HCT116 (cell line): ENCODE data around the gene HEATR3. TPM values are rescaled to one million over a fixed set of nuclear protein-coding genes. Genes with fewer than 3 reads are reported as not detected.

ENCODE experiments used
- ATAC-seq: fragments of 200-7000 bp; cut with Tn5 transposase; 2 replicates; pipeline ENCODE4 v1.9.1; 2020; ENCODE audit warnings: mild to moderate bottlenecking, moderate library complexity
- BruUV-seq: library from RNA; stranded (reverse); fragments of 400-500 nt; replicated peaks from 2 replicates; lab custom pipeline; 2021; lab: Mats Ljungman, UMichigan
- CTCF ChIA-PET: fragments of 300-600 bp; sonication (Branson Sonifier 250); formaldehyde crosslinking; loops from one replicate; lab custom pipeline; 2021; ENCODE audit warnings: antibody characterized with exemption; lab: Charles Lee
- POLR2A ChIA-PET: fragments of 300-600, 350-600 bp; sonication (Branson Sonifier 250); formaldehyde crosslinking; loops from one replicate; lab custom pipeline; 2021; ENCODE audit warnings: antibody characterized with exemption; lab: Charles Lee
- RAD21 ChIA-PET, 2 experiments: fragments of 300-600 bp; sonication (Branson Sonifier 250); formaldehyde crosslinking; loops; one replicate each; lab custom pipeline; 2023; ENCODE audit warnings: low total read pairs in 2 of 2; ENCODE audit not compliant: uncharacterized antibody in 2 of 2, unreplicated experiment in 2 of 2, low non-redundant PET in 1 of 2; lab: Charles Lee
- DNase-seq: peaks from one replicate; pipeline ENCODE4 v3.0.0-alpha.2; 2010; ENCODE audit warnings: low read depth, low spot score
- H2AFZ ChIP-seq: fragments of 200-600 bp; shearing (Covaris generic), sonication (generic); 2 replicates; pipeline ENCODE4 v1.6.1; 2017; ENCODE audit warnings: low read depth, mixed run types, mixed read lengths, antibody characterized with exemption, low read length; ENCODE audit not compliant: poor library complexity, severe bottlenecking
- H3K27ac ChIP-seq: 2 replicates; pipeline ENCODE4 v1.5.1; 2012; ENCODE audit warnings: low read depth, low read length
- H3K27me3 ChIP-seq: fragments of 200-600 bp; sonication (generic); 2 replicates; pipeline ENCODE4 v1.6.1; 2016; ENCODE audit warnings: mixed run types, low read length, mixed read lengths; ENCODE audit not compliant: insufficient read depth
- H3K36me3 ChIP-seq, 2 experiments: fragments of 200-500 bp in 1 of 2; fragments of 200-600 bp in 1 of 2; sonication (Bioruptor generic) in 1 of 2; sonication (generic) in 1 of 2; 2 replicates each; pipeline versions ENCODE4 v1.5.1 to v1.6.1; 2014 to 2016; ENCODE audit warnings: low read length in 2 of 2, inconsistent platforms in 1 of 2, mixed read lengths in 1 of 2, mixed run types in 1 of 2; ENCODE audit not compliant: insufficient read depth in 2 of 2, control insufficient read depth in 1 of 2
- H3K4me1 ChIP-seq, 2 experiments: fragments of 200-600 bp in 1 of 2; sonication (generic) in 1 of 2; 2 replicates each; pipeline versions ENCODE4 v1.5.1 to v1.6.1; 2012 to 2017; ENCODE audit warnings: low read length in 2 of 2, inconsistent platforms in 1 of 2, mild to moderate bottlenecking in 1 of 2, mixed read lengths in 1 of 2, mixed run types in 1 of 2, moderate library complexity in 1 of 2; ENCODE audit not compliant: insufficient read depth in 2 of 2, control insufficient read depth in 1 of 2
- H3K4me2 ChIP-seq: fragments of 200-600 bp; sonication (generic); 2 replicates; pipeline ENCODE4 v1.6.1; 2017; ENCODE audit warnings: mixed run types, low read length, mixed read lengths
- H3K4me3 ChIP-seq, 2 experiments: fragments of 200-600 bp in 1 of 2; sonication (generic) in 1 of 2; replicated peaks in 1 of 2; 2 replicates each; pipeline ENCODE4 v1.5.1; 2011 to 2016; ENCODE audit warnings: low read length in 2 of 2, control low read depth in 1 of 2, low read depth in 1 of 2, mild to moderate bottlenecking in 1 of 2, mixed read lengths in 1 of 2, mixed run types in 1 of 2
- H3K79me2 ChIP-seq: fragments of 200-600 bp; sonication (generic); 2 replicates; pipeline ENCODE4 v1.6.1; 2017; ENCODE audit warnings: mild to moderate bottlenecking, mixed run types, low read length, moderate library complexity, mixed read lengths; ENCODE audit not compliant: insufficient read depth
- H3K9ac ChIP-seq: fragments of 200-600 bp; sonication (generic); 2 replicates; pipeline ENCODE4 v1.6.1; 2016; ENCODE audit warnings: low read length, mixed read lengths
- H3K9me2 ChIP-seq: fragments of 200-600 bp; sonication (generic), shearing (Covaris generic); 2 replicates; pipeline ENCODE4 v1.6.1; 2017; ENCODE audit warnings: mixed run types, mild to moderate bottlenecking, moderate library complexity; ENCODE audit not compliant: insufficient read depth
- H3K9me3 ChIP-seq, 2 experiments: fragments of 200-500 bp in 1 of 2; fragments of 200-600 bp in 1 of 2; sonication (Bioruptor generic) in 1 of 2; sonication (generic) in 1 of 2; 2 replicates each; pipeline ENCODE4 v1.6.1; 2014 to 2017; ENCODE audit warnings: low read length in 2 of 2, mixed read lengths in 2 of 2, inconsistent platforms in 1 of 2, low read depth in 1 of 2, mild to moderate bottlenecking in 1 of 2, mixed run types in 1 of 2, moderate library complexity in 1 of 2; ENCODE audit not compliant: control insufficient read depth in 1 of 2, insufficient read depth in 1 of 2
- H4K20me1 ChIP-seq: fragments of 200-600 bp; sonication (generic), shearing (Covaris generic); 2 replicates; pipeline ENCODE4 v1.6.1; 2017; ENCODE audit warnings: mixed run types, mild to moderate bottlenecking, moderate library complexity; ENCODE audit not compliant: insufficient read depth
- CBX3 ChIP-seq: IDR thresholded peaks from 2 replicates; pipeline ENCODE4 v1.6.1; 2012; ENCODE audit warnings: low read depth
- CTCF ChIP-seq, 3 experiments: fragments of 200-600 bp in 1 of 3; sonication (generic) in 1 of 3; IDR thresholded peaks in 2 of 3; conservative IDR thresholded peaks in 1 of 3; 2 replicates each; pipeline ENCODE4 v1.5.1; 2012 to 2017; ENCODE audit warnings: low read depth in 2 of 3, low read length in 2 of 3, antibody characterized with exemption in 1 of 3, borderline replicate concordance in 1 of 3, control low read depth in 1 of 3, mild to moderate bottlenecking in 1 of 3, mixed read lengths in 1 of 3, mixed run types in 1 of 3, moderate library complexity in 1 of 3; ENCODE audit not compliant: insufficient read depth in 1 of 3
- EGR1 ChIP-seq: IDR thresholded peaks from 2 replicates; pipeline ENCODE4 v1.6.1; 2012; ENCODE audit warnings: low read depth
- EZH2 ChIP-seq: fragments of 200-600 bp; sonication (generic); IDR thresholded peaks from 2 replicates; pipeline ENCODE4 v1.6.1; 2017; ENCODE audit warnings: antibody characterized with exemption, mixed run types
- POLR2A ChIP-seq: IDR thresholded peaks from 2 replicates; pipeline ENCODE4 v1.7.0; 2011; ENCODE audit warnings: borderline replicate concordance; ENCODE audit not compliant: insufficient read depth, insufficient read length; ENCODE audit errors: extremely low read depth
- REST ChIP-seq: IDR thresholded peaks from 2 replicates; pipeline ENCODE4 v1.6.1; 2012; ENCODE audit warnings: low read depth
- SP1 ChIP-seq: IDR thresholded peaks from 2 replicates; pipeline ENCODE4 v1.6.1; 2012; ENCODE audit warnings: low read depth
- TCF7L2 ChIP-seq: IDR thresholded peaks from 2 replicates; pipeline ENCODE4 v1.7.0; 2011; ENCODE audit warnings: borderline replicate concordance, inconsistent platforms; ENCODE audit not compliant: insufficient read depth, insufficient read length; ENCODE audit errors: extremely low read depth
- ZNF274 ChIP-seq: fragments of 200-500 bp; sonication (Bioruptor generic); IDR thresholded peaks from 2 replicates; pipeline ENCODE4 v1.6.1; 2014; ENCODE audit warnings: mild to moderate bottlenecking, low read depth, low read length, inconsistent platforms
- intact Hi-C: fragments of 100-400 bp; cut with micrococcal nuclease; formaldehyde crosslinking; loops from 2 replicates; pipeline ENCODE4 v1.10.0; 2022
- total RNA-seq: library from RNA; stranded (reverse); gene quantifications from one replicate; pipeline ENCODE4 v1.2.1, GENCODE V29; 2021; ENCODE audit not compliant: unreplicated experiment

The HEATR3 gene
- total RNA-seq, 1 experiment from 2014 or later, result 16.3 TPM

- no peak for TF ChIP-seq CTCF (IDR thresholded peaks at IDR 0.05 in 2 of 3, conservative IDR thresholded peaks at IDR 0.05 in 1 of 3; ENCODE audit: borderline replicate concordance in 1 of 3, insufficient read depth in 1 of 3, low read depth in 2 of 3, low read length in 2 of 3)
- no peak for TF ChIP-seq SP1
- no peak for TF ChIP-seq POLR2A
- TF ChIP-seq ZNF274, result no peak
Measured at GRCh38 chr16:50144211-50144610, 78.4 kb downstream of the HEATR3 start (continued).

- peaks cover 0 to 7% of the 10 kb centered on the region in 2 experiments; a peak in 1 of 4 replicates for H3K4me1 ChIP-seq
- no TSS peak for BruUV-seq
- intact Hi-C loops, result no loop called here
- ChIA-PET CTCF (no interaction called here), POLR2A (no interaction called here)
- no peak for DNase-seq
- ATAC-seq, result no peak
- H3K9me3 ChIP-seq, result no peaks in the 10 kb centered on the region
- no peaks in the 10 kb centered on the region for H3K27me3 ChIP-seq
- no peak overlapping the region for H3K4me2 ChIP-seq
- no peak overlapping the region for H2AFZ ChIP-seq
- H3K4me3 ChIP-seq, result no peak overlapping the region
- no peaks in the 10 kb centered on the region for H3K36me3 ChIP-seq
- no peak overlapping the region for H3K27ac ChIP-seq
- no peaks in the 10 kb centered on the region for H3K79me2 ChIP-seq
- H3K9ac ChIP-seq, result no peak overlapping the region
- TF ChIP-seq SP1, result no peak
- no peak for TF ChIP-seq EZH2
- TF ChIP-seq TCF7L2, result no peak
- TF ChIP-seq EGR1, result no peak
- TF ChIP-seq CBX3, result no peak
- TF ChIP-seq REST, result no peak
- TF ChIP-seq, all 23 proteins: peak for 0
- no peaks in the 10 kb centered on the region for H4K20me1 ChIP-seq
- RAD21 ChIA-PET, result no interaction called here
- H3K9me2 ChIP-seq, result no peaks in the 10 kb centered on the region
Measured at GRCh38 chr16:50146479-50147435, 81.0 kb downstream of the HEATR3 start.
